Activated CD4-positive, alpha-beta T cell treated with anti-CD3 and anti-CD28 coated beads, Interleukin-2, Interleukin-6, amounts not matched to agents 100 ng/mL and 50 ng/mL, durations not matched to agents 16 hours and 8 hours (primary cell): ENCODE results near the gene NPB.

Experiments used
- DNase-seq: peaks from one replicate; pipeline ENCODE4 v3.0.0-alpha.2; 2020

The NPB gene

DNA sequence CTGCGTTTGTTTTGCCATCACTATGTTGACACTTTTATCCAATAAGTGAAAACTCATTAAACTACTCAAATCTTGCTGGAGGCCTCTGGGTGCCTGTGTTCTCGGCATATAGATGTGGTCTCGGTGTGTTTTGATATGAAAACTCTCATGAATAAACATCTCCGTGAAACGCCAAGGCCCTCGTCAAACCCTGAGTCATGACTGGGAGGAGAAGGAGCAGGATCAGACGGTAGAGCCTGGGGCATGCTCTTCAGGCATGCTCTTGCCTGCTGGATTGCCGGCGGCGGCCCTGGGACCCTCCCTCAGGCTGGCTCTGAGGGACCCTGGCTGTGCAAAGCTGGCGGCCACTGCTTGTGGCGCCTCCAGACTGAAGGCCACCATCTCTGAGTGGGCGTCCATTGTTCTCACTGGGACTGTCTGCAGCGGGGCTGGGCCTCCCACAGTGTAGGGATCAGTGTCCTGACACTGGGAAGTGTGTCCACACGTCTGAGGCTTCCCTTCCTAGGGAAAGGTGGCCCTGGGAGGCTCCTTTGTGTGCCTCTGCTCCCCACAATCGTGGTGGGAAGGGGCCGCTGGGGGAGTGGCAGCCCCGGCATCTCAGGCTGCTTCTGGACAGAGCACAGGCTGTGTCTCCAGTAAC, 1.7 kb upstream of the NPB start:
- no peak for DNase-seq

DNA sequence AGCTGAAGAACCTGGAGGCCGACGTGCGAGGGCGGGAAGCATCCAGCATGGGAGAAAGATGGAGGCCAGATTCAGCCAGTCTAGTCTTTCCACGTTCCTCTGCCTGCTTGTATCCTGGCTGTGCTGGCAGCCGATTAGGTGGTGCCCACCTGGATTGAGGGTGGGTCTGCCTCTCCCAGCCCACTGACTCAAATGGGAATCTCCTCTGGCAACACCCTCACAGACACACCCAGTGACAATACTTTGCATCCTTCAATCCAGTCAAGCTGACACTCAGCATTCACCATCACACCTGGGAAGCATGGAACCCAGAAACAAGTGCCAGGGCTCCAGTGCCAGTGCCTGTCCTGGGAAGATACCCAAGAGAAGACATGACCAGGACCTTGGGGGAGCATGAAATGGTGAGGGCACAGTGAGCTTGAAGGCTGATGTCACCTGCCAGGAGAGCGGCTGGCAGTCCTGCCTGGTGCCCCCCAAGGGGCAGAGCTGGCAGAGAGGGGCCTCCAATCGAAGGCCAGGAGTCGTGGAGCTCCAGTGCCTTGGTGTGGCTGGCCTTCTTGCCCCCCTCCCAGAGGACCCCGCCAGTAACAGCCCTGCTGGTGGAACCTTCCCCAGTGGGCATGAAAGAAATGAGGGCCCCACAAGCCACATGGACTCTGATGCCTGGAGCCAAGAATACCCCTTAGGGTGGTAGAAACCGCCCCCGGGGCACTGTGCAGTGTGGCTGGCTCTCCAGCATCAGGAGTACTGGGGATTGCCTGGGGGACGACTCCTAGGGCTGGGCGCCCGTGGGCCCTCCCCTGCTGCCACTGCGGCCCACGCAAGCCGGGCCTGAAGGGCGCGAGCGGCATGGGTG, 643 bp upstream of the NPB start:
- DNase-seq = no peak

DNA sequence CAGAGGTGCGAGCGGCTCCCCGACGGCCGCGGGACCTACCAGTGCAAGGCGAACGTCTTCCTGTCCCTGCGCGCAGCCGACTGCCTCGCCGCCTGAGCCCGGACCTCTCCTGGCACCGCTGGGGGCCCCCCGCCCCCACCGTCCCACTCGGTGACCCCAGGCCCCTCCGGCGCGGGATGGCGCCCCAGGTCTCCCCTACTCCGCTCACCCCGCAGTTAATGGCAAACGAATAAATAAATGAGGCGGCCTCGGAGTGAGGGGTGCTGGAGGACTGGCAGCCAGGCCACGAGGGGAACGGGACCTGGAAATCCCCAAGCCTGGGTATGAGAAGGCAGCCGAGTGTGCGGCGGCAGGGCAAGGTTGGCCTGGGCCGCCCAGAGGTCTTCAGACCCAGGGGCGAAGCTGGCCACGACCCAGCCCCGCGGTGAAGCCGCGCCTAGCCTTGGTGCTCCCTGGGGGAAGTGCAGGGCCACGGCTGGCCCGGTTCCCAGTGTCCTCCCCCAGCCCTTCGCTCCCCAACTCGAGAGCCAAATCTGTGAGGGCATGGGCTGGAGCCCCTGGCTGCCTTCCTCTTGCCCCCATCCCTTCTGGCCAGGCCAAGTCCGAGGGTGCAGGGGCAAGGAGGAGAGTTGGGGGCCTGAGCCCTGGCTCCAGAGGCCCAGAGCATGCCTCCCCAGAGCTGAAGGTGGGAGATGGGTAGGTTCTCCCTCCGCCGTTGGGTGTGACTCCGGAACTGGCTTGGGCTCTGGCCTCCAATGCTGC, 796 bp downstream of the NPB start:
- DNase-seq = no peak

DNA sequence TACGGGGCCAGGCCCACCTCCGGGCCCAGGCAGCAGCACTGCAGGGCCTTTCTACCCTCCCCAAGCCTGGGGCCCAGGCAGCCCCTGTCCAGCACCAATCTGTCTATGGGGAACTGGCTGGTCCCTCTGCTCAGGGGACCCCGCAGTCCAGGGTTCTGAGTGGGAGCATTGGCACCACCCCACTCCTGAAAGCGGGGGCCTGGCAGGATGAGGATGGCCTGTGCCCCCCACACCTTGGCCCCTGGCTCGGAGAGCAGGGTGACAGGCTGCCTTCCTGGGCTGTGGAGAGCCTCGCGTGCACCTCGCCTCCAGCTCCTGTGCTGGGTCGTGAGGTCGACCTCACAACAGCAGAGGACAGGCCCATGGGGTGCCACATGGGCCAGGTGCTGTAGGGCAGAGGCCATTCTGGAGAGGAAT, 1.4 kb downstream of the NPB start:
- DNase-seq = no peak

DNA sequence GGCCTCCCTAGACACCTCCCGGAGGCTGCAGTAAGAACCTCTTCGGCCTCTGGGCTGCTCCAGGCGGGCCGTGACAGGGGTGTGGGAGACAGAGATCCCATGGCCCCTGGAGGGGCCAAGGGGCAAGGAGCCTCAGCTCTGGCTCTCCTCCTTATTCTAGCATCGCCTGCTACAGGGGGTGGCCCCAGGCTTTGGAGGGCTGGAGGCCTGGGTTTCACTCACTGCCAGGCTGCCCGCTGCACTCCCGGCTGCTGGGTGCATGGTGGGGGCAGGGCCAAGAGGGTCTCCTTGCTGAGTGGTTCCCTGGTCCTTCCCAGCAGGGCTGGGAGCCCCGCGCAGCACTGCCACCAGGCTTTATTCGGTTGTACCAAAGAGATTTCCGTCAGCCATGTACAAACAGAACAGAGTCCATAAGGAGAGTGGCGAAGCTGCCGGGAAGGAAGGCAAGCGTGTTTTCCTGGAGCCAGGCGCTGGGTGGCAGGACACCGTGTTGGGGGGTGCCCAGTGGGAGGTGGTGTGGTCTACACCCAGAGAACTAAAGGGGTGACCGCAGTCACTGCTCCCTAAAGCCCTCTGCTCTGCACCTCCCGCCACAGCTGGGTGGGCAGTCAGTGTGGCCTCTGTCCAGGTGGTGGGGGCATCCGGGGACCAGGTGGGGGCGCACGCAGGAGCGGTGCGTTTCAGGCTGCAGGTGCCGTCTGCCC, 2.0 kb downstream of the NPB start:
- DNase-seq = no peak

DNA sequence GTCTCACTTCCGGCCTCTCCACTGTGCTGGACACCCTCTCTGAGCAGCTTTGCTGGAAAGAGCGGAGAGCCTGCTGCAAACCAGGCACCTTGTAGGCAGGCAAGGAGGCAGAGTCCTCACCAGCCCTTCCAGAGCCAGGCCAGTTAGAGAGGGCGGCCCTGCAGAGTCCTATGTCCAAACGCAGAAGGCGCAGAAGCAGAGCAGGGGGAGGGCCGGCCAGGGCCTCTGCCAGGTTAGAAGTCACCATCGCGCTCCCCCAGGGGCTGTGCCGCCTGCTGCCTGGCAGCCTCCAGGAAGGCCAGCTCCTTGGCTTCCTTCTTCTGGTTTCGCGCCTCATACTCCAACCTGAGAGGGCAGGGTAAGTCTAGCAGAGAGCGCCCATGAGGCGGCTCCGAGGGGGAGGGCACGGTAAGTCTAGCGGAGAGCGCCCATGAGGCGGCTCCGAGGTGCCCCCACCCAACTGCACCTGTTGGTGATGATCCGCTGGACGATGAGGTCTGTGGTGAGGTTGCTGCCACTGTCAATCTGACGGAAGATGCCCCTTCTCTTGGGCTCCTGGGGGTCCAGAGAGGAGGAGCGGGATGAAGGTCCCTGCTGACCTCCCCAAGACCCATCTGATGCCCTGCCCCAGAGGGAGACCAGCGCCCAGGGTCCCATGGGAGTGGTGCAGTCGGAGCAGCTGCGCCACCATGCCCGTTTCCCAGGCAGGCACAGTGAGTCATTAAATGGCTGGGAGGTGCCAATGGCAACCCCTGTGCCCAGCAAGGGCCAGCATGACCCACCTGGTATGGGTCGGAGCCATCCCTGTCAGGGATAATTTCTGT, 2.8 kb downstream of the NPB start:
- DNase-seq = no peak

DNA sequence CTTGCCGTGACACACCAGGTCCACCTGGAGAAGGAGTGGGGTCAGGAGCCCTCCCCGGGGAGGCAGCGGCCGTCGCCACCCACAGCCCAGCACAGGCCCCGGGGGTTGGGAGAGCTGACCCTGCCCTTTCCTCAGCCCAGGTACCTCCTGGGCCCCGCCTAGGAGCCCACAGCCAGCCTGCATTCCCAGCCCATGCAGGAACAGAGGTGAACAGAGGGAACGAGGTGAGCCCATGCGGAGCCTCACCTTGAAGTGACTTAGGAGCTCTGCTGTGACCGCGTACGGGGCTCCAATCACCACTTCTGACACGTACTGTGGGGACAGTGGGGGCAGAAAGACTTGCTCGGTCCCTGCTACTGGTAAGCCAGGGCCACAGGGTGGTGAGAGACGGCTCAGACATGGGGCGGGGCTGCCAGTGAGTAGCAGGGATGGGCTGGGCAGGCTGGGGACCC, 3.4 kb downstream of the NPB start:
- DNase-seq = no peak

DNA sequence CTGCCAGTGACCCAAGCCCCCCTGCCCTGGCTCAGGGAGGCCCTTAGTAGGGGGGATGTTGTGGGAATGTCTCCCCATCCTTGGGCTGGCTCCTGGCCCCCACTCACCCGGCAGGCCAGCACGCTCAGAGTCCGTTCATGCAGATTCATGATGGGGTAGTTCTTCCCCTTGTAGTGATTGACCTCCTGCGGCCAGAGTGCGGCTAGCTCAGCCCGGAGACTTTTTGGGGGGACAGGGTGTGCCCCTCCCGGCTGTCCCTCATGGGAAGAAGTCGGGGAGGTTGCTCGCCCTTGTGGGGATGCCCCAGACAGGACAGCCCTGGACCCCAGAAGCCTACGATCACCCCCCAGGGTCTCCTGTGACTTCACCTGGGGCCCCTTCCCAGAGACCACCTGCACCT, 4.0 kb downstream of the NPB start:
- no peak for DNase-seq

DNA sequence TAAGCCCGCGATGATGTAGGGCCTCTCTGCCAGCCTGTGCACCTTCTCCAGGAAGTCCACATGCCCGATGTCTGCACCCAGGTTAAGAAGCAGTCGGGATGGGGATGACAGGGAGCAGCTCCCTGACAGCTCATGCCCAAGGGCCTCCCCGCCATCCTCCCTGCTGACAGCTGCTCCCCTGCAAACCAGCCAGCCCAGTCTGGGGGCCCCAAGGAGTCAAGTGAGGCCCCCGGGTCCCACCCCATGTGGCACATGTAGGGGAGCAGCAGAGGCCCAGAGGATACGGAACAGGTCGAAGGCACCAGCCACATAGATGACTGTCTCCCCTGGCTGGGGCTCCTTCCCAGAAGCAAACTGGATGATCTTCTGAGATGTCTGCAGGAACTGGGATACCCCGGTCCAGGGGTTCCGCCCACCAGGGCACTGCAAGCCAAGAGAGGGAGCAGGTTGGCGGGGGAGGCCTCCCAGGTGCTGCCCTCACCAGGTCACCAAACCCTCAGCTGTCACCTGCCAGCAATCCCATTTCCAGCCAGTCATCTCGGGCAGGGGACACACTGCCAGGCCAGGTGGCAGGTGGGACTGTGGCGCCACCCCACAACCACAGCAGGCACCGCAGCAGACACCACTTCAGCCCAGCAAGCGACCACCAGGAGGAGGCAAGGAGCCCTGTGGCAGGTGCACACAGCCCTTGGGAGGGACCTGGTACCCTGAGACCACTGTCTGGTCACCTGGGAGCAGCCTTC, 4.6 kb downstream of the NPB start:
- no peak for DNase-seq

DNA sequence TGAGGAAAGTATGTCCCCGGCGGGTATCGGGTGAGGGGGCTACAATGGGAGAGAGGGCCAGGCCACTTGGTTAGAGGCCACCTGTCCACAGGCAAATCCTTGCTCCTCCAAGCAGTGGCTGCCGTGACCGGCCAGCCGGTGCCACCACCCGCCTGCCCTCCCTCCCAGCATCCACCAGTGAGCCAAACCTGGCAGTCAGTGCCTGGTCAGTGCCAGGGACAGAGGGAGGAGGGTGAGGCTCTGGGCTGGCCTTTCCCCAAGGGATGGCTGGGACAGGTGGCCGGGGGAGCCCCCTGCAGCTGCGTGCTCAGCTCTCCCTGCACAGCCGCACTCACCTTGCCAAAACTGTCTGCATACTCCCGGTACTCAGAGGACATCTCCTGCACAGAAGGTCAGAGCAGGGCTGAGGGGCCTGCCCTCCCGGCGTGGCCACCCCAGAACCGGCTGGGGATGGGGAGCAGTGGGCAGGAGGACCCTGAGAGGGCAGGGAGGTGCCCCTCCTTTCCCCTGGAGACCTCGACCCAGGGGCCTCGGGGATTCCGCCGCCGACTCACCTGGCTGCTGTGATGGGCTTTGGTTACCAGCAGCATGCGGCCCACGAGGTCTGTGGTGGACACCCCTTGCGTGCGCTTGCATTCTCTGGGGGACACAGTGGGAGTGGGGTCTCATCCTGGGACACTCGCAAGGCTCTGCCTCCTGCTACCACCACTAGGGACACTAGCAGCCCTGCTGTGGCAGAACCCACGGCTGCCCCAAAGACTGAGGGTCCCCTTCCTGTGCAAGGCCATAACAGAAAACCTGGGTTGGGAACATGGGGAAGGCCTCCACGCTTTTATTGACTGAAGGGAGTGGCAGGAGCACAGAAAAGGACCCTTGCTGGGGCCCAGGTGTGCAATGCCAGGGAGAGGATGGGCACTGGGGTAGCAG, 5.4 kb downstream of the NPB start:
- no peak for DNase-seq

DNA sequence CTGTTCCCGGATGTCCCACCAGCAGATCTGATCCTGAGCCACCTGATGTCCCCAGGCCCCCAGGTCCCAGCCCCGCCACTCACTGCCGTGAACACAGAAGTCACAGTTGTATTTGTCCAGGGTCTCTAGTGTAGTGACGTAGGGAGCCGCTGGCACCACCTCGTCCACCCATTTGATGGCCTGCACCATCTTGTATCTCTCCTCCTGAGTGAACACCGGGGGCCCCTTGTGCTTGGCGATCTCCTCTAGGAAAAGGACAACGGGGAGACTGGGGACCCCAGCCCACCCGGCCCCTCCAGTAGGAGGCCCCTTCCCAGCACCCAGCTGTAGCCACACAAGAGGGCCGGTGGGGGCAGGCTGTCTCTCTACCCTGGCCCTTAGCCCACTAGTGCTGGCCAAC, 6.8 kb downstream of the NPB start:
- no peak for DNase-seq

DNA sequence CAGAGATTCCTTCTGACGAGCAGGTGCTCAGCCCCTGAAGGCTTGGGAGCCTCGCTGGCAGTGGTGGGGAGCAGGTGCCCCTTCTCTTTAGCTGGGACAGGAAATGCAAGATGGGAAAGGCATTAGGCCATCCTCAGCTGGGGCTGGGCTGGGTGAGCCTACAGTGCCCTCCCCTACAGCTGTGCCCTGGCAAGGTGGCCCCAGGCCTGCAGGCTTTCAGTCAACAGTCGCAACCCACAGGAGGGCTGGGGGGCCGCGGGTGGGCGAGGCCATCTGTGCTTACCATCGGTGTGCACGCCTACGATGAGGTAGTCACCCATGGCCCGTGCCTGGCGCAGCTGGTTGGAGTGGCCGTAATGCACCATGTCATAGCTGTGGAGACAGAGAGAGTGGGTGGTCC, 7.2 kb downstream of the NPB start:
- no peak for DNase-seq

DNA sequence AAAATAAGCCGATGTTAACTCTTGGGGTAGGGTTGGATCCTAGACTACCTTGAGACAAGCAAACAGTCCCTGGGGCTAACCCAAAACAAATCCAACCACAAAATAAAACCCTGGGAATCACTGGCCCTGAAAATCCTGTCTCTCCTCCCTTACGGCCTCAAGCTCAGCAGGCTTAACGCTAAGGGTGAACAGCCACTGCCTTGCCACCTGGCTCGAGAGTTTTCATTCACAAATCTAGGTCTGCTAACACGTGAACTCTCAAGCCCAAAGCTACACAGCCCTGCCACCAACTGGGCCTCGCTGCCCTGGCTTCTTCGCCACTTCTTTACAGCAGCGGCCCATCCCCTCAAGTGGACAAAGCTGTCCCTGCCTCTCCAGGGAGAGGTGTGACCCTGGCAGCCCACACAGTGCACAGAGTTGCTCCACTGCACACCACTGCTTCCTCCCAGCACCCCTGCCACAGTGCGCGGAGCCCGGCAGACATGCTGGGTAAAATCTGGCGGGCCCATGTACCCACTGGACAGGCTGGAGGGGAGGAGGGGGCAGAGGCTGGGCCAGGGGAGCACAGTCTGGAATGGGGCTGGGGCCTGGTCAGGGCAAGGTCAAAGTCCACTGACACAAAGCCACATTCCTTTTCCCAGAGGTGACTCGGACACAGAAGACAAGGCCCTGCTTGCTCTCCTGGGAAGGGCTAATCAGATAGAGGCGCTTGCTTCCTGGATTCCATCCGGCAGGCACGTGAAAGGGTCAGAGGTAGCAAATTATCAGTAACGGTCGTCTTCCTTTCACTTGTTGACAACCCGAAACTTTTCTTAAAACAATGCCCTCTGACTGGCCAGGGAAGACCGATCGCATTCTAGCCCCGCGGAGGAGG, 8.2 kb downstream of the NPB start:
- DNase-seq = no peak

DNA sequence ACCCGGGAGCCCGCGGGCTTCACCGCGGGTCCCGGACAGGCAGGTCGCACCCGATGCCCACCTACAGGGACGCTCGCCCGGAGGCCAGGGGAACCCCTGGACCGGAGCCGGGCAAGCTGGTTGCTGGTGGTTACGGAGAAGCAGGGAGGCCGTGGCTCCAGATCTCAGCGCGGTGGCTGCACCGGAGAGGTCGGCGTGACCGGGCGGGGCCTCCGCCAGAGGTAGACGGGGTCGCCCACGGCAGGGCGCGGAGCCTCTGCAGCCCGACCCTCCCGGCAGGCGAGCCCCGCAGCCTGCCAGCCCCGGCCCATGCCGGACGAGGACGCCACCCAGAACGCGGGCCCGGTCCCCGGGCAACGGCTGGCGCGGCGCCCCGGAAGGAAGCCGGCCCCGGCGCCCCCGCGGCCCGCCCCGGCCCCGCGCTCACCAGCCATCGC, 8.8 kb downstream of the NPB start:
- no peak for DNase-seq

DNA sequence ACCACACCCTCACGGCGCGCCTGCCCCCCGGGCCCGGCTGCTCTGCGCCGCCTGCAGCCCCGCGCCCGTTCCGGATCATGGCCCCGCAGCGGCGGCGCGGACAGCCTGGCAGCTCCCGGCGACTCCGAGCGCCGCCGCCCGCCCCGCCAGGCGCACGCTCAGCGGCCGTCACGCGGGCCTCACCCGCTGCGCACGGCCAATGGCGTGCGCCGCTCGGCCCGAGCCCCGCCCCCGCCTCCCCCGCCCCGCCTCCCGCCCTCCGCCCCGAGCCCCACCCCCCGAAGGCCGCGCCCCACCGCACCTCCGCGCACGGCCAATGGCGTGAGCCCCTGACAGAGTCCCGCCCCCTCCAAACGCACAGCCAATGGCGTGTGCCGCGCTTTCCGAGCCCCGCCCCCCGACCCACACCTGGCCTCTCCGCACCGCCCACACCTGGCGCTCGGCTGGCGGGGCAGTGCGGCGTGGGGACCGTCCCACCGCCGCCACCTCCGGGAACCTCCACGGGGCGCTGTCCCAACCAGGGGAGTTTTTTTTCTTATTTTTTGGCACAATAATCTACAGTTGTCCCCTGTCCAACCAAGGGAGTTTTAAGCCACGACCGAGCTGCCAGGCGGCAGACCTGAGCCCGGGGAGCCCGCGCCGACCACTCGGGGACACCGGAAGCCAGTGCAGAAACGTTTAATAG, 9.4 kb downstream of the NPB start, which contains the start of gene PCYT2:
Gene PCYT2, minus strand, starts transcription at position 123 of the 685 bp plus-strand sequence. Its CDS starts 44 bp downstream, at position 79.
- peak; percentile 95 for DNase-seq

DNA sequence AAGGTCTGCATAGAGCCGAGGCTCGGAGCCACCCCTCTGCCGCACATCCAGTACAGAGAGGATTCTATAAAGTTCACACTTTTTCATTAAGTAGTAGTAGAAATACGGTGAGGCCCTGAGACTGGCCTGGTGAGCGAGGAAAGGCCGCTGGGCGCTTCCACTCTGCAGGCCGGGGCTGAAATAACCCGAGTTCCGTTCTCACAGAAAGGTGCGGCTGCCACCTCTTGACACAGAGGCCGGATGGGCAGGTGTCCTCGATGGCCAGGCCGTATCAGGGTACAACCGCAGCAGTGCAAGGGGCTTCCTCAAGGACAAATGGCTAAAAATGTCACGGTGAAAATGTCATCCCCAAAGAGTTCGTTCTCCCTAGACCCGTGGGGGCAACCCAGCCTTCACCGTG, 9.9 kb downstream of the NPB start:
- DNase-seq = no peak

DNA sequence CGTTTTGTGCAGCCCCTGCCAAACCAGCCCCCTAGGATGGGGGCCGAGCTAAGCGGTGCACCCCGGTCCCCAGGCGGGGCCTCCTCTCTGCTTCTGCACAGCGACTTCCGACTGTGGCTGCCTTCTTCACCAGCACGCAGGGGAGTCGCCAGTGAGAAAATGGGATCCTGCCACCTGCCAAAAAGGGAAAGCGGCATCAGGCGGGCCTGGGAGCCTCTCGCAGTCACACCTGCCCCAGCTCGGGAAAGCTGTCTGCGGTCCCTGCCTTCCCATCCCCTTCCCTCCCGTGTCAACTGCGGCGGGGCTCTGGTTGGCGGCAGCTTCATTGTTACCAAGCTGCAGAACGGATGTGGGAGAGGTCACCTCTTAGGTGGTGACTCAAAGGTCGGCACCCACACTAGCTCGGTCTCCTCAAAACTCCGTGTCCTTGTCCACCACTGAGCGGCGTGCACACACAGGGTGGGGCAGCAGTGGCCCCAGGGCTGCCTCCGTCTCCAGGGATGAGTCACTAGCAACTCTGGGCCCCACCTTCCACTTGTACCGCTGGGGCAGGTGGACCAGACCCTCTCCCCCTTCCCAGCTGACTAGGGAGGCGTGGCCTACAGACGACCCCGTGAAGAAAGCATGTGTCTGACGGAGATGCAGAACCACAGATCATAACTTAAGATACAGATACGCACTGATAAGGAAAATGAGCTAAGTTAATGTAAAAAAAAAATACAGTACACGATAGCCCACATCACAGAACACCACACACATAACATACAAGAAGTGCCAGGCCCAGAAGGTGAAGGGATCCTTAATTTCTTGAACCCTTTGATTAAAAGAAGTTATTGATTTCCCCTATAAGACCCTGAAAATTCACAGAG, 10.6 kb downstream of the NPB start:
- no peak for DNase-seq
